Measurements from ENCODE around the gene SLC29A3. TPM values are rescaled to one million over a fixed set of nuclear protein-coding genes. Genes with fewer than 3 reads are reported as not detected.
"Not testable (repeated sequence)": the region's sequence is repeated elsewhere in the genome, so short reads cannot be mapped to it uniquely, and the experiment has no call there.

SLC29A3 gene
- polyA plus RNA-seq, 1 experiment: 7.2 TPM

DNA sequence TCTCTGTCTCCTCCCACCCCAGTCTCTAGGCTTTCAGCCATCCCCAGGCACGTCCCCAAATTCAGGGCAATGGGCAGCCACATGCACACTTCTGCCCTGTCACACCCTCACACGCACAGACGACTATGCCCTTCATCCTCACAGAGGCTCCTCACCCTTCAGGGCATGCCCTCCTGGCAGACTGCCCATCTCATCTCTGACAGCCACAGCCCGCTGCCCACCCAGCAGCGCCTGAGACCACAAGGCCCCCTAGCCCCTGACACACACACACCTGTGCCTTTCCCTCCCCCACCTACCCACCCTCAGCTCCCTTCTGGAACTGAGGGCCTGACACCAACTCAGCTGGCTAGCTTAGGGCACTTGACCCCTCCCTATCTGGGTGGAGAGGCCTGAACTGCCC lies 23.0 kb upstream of the SLC29A3 start:
- peaks cover 48% of the 10 kb centered on the region for H3K36me3 ChIP-seq (ENCODE audit: control insufficient read depth, insufficient read depth, low read length)
- POLR2A ChIA-PET: no interaction called here
- no peak for DNase-seq (ENCODE audit: low read depth)
- no peaks in the 10 kb centered on the region for H3K27me3 ChIP-seq (ENCODE audit: control insufficient read depth, insufficient read depth, low read length)
- TF ChIP-seq, protein P1, sequence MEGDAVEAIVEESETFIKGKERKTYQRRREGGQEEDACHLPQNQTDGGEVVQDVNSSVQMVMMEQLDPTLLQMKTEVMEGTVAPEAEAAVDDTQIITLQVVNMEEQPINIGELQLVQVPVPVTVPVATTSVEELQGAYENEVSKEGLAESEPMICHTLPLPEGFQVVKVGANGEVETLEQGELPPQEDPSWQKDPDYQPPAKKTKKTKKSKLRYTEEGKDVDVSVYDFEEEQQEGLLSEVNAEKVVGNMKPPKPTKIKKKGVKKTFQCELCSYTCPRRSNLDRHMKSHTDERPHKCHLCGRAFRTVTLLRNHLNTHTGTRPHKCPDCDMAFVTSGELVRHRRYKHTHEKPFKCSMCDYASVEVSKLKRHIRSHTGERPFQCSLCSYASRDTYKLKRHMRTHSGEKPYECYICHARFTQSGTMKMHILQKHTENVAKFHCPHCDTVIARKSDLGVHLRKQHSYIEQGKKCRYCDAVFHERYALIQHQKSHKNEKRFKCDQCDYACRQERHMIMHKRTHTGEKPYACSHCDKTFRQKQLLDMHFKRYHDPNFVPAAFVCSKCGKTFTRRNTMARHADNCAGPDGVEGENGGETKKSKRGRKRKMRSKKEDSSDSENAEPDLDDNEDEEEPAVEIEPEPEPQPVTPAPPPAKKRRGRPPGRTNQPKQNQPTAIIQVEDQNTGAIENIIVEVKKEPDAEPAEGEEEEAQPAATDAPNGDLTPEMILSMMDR (IDR thresholded peaks at IDR 0.05; ENCODE audit: insufficient read depth, low read depth, low read length): no peak
- no peak overlapping the region for H3K4me3 ChIP-seq (ENCODE audit: low read depth, low read length)
- CTCF ChIA-PET: interaction anchor here (1.6 kb wide), 1 partner anchor 392 kb away, joined by 7 read pairs; no protein-coding TSS in a partner anchor

DNA sequence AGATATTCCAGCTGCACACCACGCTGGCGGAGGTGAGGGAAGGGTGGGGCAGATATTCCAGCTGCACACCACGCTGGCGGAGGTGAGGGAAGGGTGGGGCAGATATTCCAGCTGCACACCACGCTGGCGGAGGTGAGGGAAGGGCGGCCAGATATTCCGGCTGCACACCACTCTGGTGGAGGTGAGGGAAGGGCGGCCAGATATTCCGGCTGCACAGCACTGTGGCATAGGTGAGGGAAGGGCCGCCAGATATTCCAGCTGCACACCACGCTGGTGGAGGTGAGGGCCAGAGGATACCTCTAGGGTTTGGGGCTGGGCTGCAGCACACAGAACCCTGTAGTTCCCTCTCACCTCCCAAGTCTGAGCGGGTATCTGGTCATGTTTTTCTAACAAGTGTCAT lies 22.2 kb upstream of the SLC29A3 start:
- CTCF ChIA-PET: interaction anchor here (1.6 kb wide), 1 partner anchor 393 kb away, joined by 7 read pairs; no protein-coding TSS in a partner anchor
- POLR2A ChIA-PET; H3K4me3 ChIP-seq (ENCODE audit: low read depth, low read length); H3K27me3 ChIP-seq (ENCODE audit: control insufficient read depth, insufficient read depth, low read length); DNase-seq (ENCODE audit: low read depth): not testable (repeated sequence)
- peaks cover 46% of the 10 kb centered on the region for H3K36me3 ChIP-seq (ENCODE audit: control insufficient read depth, insufficient read depth, low read length)

DNA sequence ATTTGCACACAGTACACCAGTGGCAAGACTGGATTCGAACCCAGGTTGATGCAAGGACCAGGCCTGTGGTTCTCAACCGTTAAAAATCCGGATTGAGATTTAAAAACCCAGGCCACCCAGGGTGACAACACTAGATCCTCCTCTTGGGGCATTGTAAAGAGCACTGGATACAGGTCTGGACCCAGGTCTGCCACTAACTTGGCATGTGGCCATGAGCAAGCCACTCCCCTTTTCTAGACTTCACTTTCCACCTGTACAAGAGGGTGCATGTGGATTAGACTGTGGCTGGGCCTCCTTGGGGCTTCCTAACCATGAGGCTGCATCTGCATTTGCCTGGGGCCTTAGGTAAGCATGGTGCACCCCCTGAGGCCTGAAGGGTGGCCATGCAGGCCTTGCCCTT lies 21.7 kb upstream of the SLC29A3 start:
- ChIA-PET CTCF (interaction anchor here (1.4 kb wide), 2 partner anchors 23 to 24 kb away, joined by 3 read pairs; no protein-coding TSS in a partner anchor), POLR2A (no interaction called here)
- Histone ChIP-seq H3K36me3 (ENCODE audit: control insufficient read depth, insufficient read depth, low read length) (peaks cover 45% of the 10 kb centered on the region), H3K27me3 (ENCODE audit: control insufficient read depth, insufficient read depth, low read length) (no peaks in the 10 kb centered on the region), H3K4me3 (ENCODE audit: low read depth, low read length) (no peak overlapping the region)
- TF ChIP-seq, protein P1 (IDR thresholded peaks at IDR 0.05; ENCODE audit: insufficient read depth, low read depth, low read length): no peak
- DNase-seq (ENCODE audit: low read depth): no peak

DNA sequence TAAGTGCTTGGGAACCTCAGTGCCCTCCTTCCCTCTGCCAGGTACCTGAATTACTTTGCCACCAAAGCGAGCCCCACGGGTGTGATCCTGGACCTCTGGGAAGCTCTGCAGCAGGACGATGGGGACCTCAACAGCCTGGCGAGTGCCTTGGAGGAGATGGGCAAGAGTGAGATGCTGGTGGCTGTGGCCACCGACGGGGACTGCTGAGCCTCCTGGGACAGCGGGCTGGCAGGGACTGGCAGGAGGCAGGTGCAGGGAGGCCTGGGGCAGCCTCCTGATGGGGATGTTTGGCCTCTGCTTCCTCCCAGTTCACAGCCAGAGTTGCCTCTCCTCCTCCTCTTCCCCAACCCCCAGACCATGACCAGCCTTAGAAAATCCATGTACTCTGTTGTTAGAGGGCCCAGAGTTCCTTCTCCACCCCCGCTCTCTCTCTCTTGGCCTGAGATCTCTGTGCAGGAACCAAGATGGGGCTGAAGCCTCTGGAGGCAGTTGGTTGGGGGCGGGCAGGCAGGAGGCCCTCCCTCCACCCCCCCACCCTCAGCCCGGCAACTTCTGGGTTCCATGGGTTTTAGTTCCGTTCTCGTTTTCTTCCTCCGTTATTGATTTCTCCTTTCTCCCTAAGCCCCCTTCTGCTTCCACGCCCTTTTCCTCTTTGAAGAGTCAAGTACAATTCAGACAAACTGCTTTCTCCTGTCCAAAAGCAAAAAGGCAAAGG lies 19.8 kb upstream of the SLC29A3 start:
- peaks cover 40% of the 10 kb centered on the region for H3K36me3 ChIP-seq (ENCODE audit: control insufficient read depth, insufficient read depth, low read length)
- H3K27me3 ChIP-seq (ENCODE audit: control insufficient read depth, insufficient read depth, low read length): no peaks in the 10 kb centered on the region
- H3K4me3 ChIP-seq (ENCODE audit: low read depth, low read length): no peak overlapping the region
- POLR2A ChIA-PET: no interaction called here
- CTCF ChIA-PET: interaction anchor here (1.3 to 1.4 kb wide), 2 partner anchors 15 to 26 kb away, joined by 3 to 5 read pairs; no protein-coding TSS in a partner anchor
- TF ChIP-seq, protein P1 (IDR thresholded peaks at IDR 0.05; ENCODE audit: insufficient read depth, low read depth, low read length): no peak
- DNase-seq (ENCODE audit: low read depth): no peak

DNA sequence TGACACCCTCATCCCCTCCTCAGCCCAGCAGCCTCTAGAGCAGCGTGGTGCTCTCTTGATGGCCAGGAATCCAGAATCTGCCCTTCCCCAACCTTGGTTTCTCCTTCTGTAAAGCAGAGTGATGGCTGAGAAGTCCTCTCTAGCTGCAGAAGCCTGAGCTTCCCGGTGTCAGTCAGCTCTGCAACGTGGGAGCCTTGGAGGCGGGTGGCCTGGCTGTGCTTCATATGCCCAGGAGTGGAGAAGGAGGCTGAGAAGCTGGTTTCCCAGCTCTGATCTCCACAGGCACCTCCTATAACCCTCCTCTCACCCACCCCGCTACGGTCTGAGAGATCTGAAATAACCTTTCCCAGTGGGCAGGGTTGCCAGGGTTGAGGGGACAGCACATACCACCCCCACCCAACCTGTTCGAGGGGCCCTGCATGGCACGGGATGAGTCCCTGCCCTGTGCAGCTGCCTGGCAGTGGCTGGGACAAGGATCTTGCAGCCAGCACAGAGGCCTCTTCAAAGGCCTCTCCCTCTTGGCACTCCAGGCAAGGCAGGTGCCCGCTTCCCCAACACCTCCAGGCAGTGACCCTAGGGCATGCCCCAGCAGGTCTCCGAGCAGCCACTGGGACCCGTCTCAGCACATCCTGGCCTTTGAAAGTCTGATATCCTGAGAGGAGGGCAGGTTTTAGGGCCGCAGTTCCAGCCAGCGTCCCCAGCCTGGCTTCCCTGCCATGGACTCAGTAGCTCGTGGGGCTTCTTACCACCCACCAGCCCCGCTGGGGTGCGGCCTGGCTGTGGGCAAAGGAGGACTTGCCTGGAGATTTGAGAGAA lies 18.3 kb upstream of the SLC29A3 start:
- DNase-seq (ENCODE audit: low read depth): no peak
- ChIA-PET CTCF (interaction anchor here (0.6 to 1.3 kb wide), 2 partner anchors 13 to 113 kb away, joined by 3 to 5 read pairs; no protein-coding TSS in a partner anchor), POLR2A (no interaction called here)
- TF ChIP-seq, protein P1 (IDR thresholded peaks at IDR 0.05; ENCODE audit: insufficient read depth, low read depth, low read length): no peak
- peaks cover 33% of the 10 kb centered on the region for H3K36me3 ChIP-seq (ENCODE audit: control insufficient read depth, insufficient read depth, low read length)
- H3K27me3 ChIP-seq (ENCODE audit: control insufficient read depth, insufficient read depth, low read length): no peaks in the 10 kb centered on the region
- H3K4me3 ChIP-seq (ENCODE audit: low read depth, low read length): no peak overlapping the region
